WTC11 (cell line): ENCODE measurements around the gene BTNL2. TPM values are rescaled to one million over a fixed set of nuclear protein-coding genes. Genes with fewer than 3 reads are reported as not detected.

Source experiments
- ATAC-seq: fragments of 200-7000 bp; cut with Tn5 transposase; 2 replicates; pipeline ENCODE4 v1.10.0; 2021; ENCODE audit warnings: mild to moderate bottlenecking, moderate library complexity
- CTCF ChIA-PET: fragments of 300-600 bp; sonication (Branson Sonifier 250); formaldehyde crosslinking; loops from one replicate; lab custom pipeline; 2021; ENCODE audit warnings: antibody characterized with exemption; lab: Charles Lee
- POLR2A ChIA-PET: fragments of 350-600 bp; sonication (Branson Sonifier 250); formaldehyde crosslinking; loops from one replicate; lab custom pipeline; 2021; ENCODE audit warnings: antibody characterized with exemption; lab: Charles Lee
- DNase-seq: peaks from one replicate; pipeline ENCODE4 v3.0.0; 2021; ENCODE audit warnings: low spot score
- H3K27ac Mint-ChIP-seq: 2 replicates; pipeline ENCODE4 v1.8.0; 2021; ENCODE audit warnings: mixed read lengths
- H3K27me3 Mint-ChIP-seq: 2 replicates; pipeline ENCODE4 v1.8.0; 2021; ENCODE audit warnings: low read depth, mild to moderate bottlenecking, moderate library complexity, mixed read lengths
- H3K36me3 Mint-ChIP-seq: 2 replicates; pipeline ENCODE4 v1.8.0; 2021; ENCODE audit warnings: mixed read lengths
- H3K4me1 Mint-ChIP-seq: 2 replicates; pipeline ENCODE4 v1.8.0; 2022; ENCODE audit warnings: mixed read lengths
- H3K4me3 Mint-ChIP-seq: 2 replicates; pipeline ENCODE4 v1.8.0; 2021; ENCODE audit warnings: mild to moderate bottlenecking, moderate library complexity, mixed read lengths
- H3K9me3 Mint-ChIP-seq: 2 replicates; pipeline ENCODE4 v1.8.0; 2021; ENCODE audit warnings: mixed read lengths
- AFF4 ChIP-seq: sonication (generic); formaldehyde crosslinking; IDR thresholded peaks from 2 replicates; pipeline ENCODE4 v1.8.1; 2023; ENCODE audit warnings: mild to moderate bottlenecking, missing genetic modification reagents, borderline replicate concordance
- E2F4 ChIP-seq: sonication (generic); formaldehyde crosslinking; IDR thresholded peaks from 2 replicates; pipeline ENCODE4 v1.8.1; 2022; ENCODE audit warnings: low read depth, mild to moderate bottlenecking, moderate library complexity, missing genetic modification reagents, borderline replicate concordance
- ELF4 ChIP-seq: sonication (generic); formaldehyde crosslinking; IDR thresholded peaks from 2 replicates; pipeline ENCODE4 v1.8.1; 2022; ENCODE audit warnings: low read depth, mild to moderate bottlenecking, moderate library complexity, missing genetic modification reagents
- GABPB1 ChIP-seq: sonication (generic); formaldehyde crosslinking; IDR thresholded peaks from 2 replicates; pipeline ENCODE4 v1.8.1; 2023; ENCODE audit warnings: mild to moderate bottlenecking, missing genetic modification reagents
- HMGXB4 ChIP-seq: sonication (generic); formaldehyde crosslinking; IDR thresholded peaks from 2 replicates; pipeline ENCODE4 v1.8.1; 2023; ENCODE audit warnings: mild to moderate bottlenecking, moderate library complexity, missing genetic modification reagents
- NFE2L1 ChIP-seq: sonication (generic); formaldehyde crosslinking; IDR thresholded peaks from 2 replicates; pipeline ENCODE4 v1.8.1; 2023; ENCODE audit warnings: missing genetic modification reagents
- NFYB ChIP-seq: sonication (generic); formaldehyde crosslinking; conservative IDR thresholded peaks from 2 replicates; pipeline ENCODE4 v1.8.0; 2022; ENCODE audit warnings: low read depth, missing genetic modification reagents
- NR2C2 ChIP-seq: sonication (generic); formaldehyde crosslinking; IDR thresholded peaks from 2 replicates; pipeline ENCODE4 v1.8.0; 2022; ENCODE audit warnings: mild to moderate bottlenecking, missing genetic modification reagents
- SP1 ChIP-seq: sonication (generic); formaldehyde crosslinking; conservative IDR thresholded peaks from 2 replicates; pipeline ENCODE4 v1.8.1; 2022; ENCODE audit warnings: missing genetic modification reagents
- USF2 ChIP-seq: sonication (generic); formaldehyde crosslinking; IDR thresholded peaks from 2 replicates; pipeline ENCODE4 v1.8.1; 2023; ENCODE audit warnings: mild to moderate bottlenecking, missing genetic modification reagents, moderate library complexity
- ZBTB43 ChIP-seq: sonication (generic); formaldehyde crosslinking; IDR thresholded peaks from 2 replicates; pipeline ENCODE4 v1.8.1; 2023; ENCODE audit warnings: mild to moderate bottlenecking, missing genetic modification reagents
- ZNF121 ChIP-seq: sonication (generic); formaldehyde crosslinking; IDR thresholded peaks from 2 replicates; pipeline ENCODE4 v1.8.0; 2023; ENCODE audit warnings: missing genetic modification reagents
- ZNF532 ChIP-seq: fragments of 250-450 bp; sonication (Bioruptor Pico); IDR thresholded peaks from 2 replicates; pipeline ENCODE4 v1.9.0; 2021; ENCODE audit warnings: mild to moderate bottlenecking, borderline replicate concordance
- total RNA-seq: library from RNA; stranded (reverse); gene quantifications from 3 replicates; pipeline ENCODE4 v1.2.3, GENCODE V29; 2021
- TF ChIP-seq, protein P1 (sequence below): sonication (generic); formaldehyde crosslinking; IDR thresholded peaks from 2 replicates; pipeline ENCODE4 v1.8.0; 2022; ENCODE audit warnings: mild to moderate bottlenecking, missing genetic modification reagents

The BTNL2 gene
- total RNA-seq, 1 experiment from 2014 or later, result not detected

DNA sequence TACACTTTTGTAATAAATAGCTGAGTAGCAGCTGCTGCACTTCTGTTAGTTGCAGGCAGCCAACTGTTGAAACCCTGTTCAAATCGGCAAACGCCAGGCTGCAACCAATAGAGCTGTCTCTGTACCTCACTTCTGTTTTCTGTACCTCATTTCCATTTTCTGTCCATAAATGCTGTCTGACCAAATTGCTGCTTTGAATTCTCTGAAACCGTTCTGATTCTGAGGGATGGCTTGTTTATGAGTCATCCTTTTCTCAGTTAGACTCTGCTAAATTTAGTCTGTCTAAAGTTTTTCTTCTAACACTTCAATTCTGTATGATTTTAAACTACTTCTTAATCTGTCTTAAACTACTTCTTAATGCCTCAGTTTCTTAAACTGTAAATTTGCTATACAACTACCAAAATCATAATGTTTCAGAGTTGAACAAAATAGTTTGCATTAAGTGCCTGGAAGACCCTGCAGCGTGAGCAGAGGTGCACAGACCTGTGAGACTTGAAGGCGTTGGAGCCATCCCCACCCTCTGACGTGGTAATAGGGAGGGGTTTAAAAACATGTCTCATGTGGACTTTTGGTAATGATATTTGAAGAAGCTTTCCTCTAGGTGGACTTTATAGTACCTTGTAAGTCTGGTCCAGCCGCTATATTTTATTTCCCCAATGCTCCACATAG, 9.6 kb downstream of the BTNL2 start:
- Mint-ChIP-seq H3K36me3 (no peaks in the 10 kb centered on the region), H3K9me3 (peaks cover 8% of the 10 kb centered on the region), H3K27ac (no peak overlapping the region), H3K27me3 (peaks cover 6% of the 10 kb centered on the region; the same call in 1 of the 2 replicates), H3K4me1 (0 out of 2 replicates have a peak, but pooled peaks cover 3% of the 10 kb centered on the region), H3K4me3 (no peak overlapping the region)
- POLR2A ChIA-PET, result no interaction called here
- no peak for ATAC-seq
- DNase-seq, result no peak
- CTCF ChIA-PET, result no interaction called here
- TF ChIP-seq NFE2L1 (CRISPR knock-in tag) (no peak), GABPB1 (no peak), E2F4 (no peak), ZBTB43 (CRISPR knock-in tag) (no peak), HMGXB4 (CRISPR knock-in tag) (no peak), NFYB (CRISPR knock-in tag) (no peak), USF2 (CRISPR knock-in tag) (no peak), AFF4 (CRISPR knock-in tag) (no peak), SP1 (CRISPR knock-in tag) (no peak), ZNF121 (CRISPR knock-in tag) (no peak), ELF4 (CRISPR knock-in tag) (no peak)
- TF ChIP-seq, protein P1, sequence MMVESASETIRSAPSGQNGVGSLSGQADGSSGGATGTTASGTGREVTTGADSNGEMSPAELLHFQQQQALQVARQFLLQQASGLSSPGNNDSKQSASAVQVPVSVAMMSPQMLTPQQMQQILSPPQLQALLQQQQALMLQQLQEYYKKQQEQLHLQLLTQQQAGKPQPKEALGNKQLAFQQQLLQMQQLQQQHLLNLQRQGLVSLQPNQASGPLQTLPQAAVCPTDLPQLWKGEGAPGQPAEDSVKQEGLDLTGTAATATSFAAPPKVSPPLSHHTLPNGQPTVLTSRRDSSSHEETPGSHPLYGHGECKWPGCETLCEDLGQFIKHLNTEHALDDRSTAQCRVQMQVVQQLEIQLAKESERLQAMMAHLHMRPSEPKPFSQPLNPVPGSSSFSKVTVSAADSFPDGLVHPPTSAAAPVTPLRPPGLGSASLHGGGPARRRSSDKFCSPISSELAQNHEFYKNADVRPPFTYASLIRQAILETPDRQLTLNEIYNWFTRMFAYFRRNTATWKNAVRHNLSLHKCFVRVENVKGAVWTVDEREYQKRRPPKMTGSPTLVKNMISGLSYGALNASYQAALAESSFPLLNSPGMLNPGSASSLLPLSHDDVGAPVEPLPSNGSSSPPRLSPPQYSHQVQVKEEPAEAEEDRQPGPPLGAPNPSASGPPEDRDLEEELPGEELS (CRISPR knock-in tag), result no peak

GRCh38 chr6:32396028-32396427, 11.0 kb downstream of the BTNL2 start:
- Mint-ChIP-seq H3K4me3 (no peak overlapping the region), H3K9me3 (peaks cover 4% of the 10 kb centered on the region), H3K4me1 (no peaks in the 10 kb centered on the region), H3K36me3 (no peaks in the 10 kb centered on the region), H3K27ac (no peak overlapping the region), H3K27me3 (peaks cover 6% of the 10 kb centered on the region; the same call in 1 of the 2 replicates)
- ChIA-PET POLR2A (no interaction called here), CTCF (no interaction called here)
- ATAC-seq (no peak), DNase-seq (no peak)
- TF ChIP-seq AFF4 (CRISPR knock-in tag) (no peak), ELF4 (CRISPR knock-in tag) (no peak), ZNF532 (CRISPR knock-in tag) (no peak), NR2C2 (CRISPR knock-in tag) (no peak)
